MM.1S (cell line): ENCODE results near the gene ATP8A1.

ENCODE experiments used
- DNase-seq: peaks from one replicate; pipeline ENCODE4 v3.0.0-alpha.2; 2015
- H2AFZ ChIP-seq: fragments of 300-600 bp; sonication (generic); 2 replicates; pipeline ENCODE4 v1.6.0; 2016; ENCODE audit warnings: antibody characterized with exemption, low read length
- H3F3A ChIP-seq: fragments of 300-600 bp; sonication (generic); 2 replicates; pipeline ENCODE4 v1.6.1; 2016; ENCODE audit warnings: mild to moderate bottlenecking, antibody characterized with exemption, low read length, moderate library complexity, mixed read lengths; ENCODE audit not compliant: insufficient read depth
- H3K27ac ChIP-seq: fragments of 300-600 bp; sonication (generic); 2 replicates; pipeline ENCODE4 v1.5.1; 2016; ENCODE audit warnings: mild to moderate bottlenecking, low read length
- H3K27me3 ChIP-seq: fragments of 300-600 bp; sonication (generic); replicated peaks from 2 replicates; pipeline ENCODE4 v1.6.0; 2016; ENCODE audit warnings: low read length; ENCODE audit not compliant: insufficient read depth
- H3K36me3 ChIP-seq: fragments of 300-600 bp; sonication (generic); replicated peaks from 2 replicates; pipeline ENCODE4 v1.6.1; 2016; ENCODE audit warnings: mild to moderate bottlenecking, low read length, mixed read lengths; ENCODE audit not compliant: insufficient read depth
- H3K4me1 ChIP-seq: fragments of 300-600 bp; sonication (generic); 2 replicates; pipeline ENCODE4 v1.6.1; 2016; ENCODE audit warnings: low read length, mixed read lengths
- H3K4me2 ChIP-seq: fragments of 300-600 bp; sonication (generic); 2 replicates; pipeline ENCODE4 v1.6.0; 2016; ENCODE audit warnings: low read depth, low read length
- H3K4me3 ChIP-seq: fragments of 300-600 bp; sonication (generic); 2 replicates; pipeline ENCODE4 v1.5.1; 2016; ENCODE audit warnings: low read length, mixed read lengths
- H3K79me2 ChIP-seq: fragments of 300-600 bp; sonication (generic); 2 replicates; pipeline ENCODE4 v1.6.1; 2016; ENCODE audit warnings: mixed run types, low read length, mixed read lengths
- H3K9ac ChIP-seq: fragments of 300-600 bp; sonication (generic); 2 replicates; pipeline ENCODE4 v1.6.1; 2016; ENCODE audit warnings: low read length, mixed read lengths
- H3K9me2 ChIP-seq: fragments of 300-600 bp; sonication (generic); replicated peaks from 2 replicates; pipeline ENCODE4 v1.6.1; 2016; ENCODE audit warnings: mild to moderate bottlenecking, low read length, mixed read lengths; ENCODE audit not compliant: insufficient read depth
- H3K9me3 ChIP-seq: fragments of 300-600 bp; sonication (generic); replicated peaks from 2 replicates; pipeline ENCODE4 v1.6.1; 2016; ENCODE audit warnings: mild to moderate bottlenecking, low read length, mixed read lengths; ENCODE audit not compliant: insufficient read depth
- H4K20me1 ChIP-seq: fragments of 300-600 bp; sonication (generic); 2 replicates; pipeline ENCODE4 v1.6.1; 2016; ENCODE audit warnings: mild to moderate bottlenecking, low read length, moderate library complexity, mixed read lengths; ENCODE audit not compliant: insufficient read depth
- EZH2 ChIP-seq: fragments of 300-600 bp; sonication (generic); optimal IDR thresholded peaks from 2 replicates; pipeline ENCODE3; 2017; ENCODE audit warnings: low read depth, mild to moderate bottlenecking, antibody characterized with exemption, low read length, mixed read lengths
- EZH2phosphoT487 ChIP-seq: fragments of 300-600 bp; sonication (generic); IDR thresholded peaks from 2 replicates; pipeline ENCODE4 v1.6.1; 2018; ENCODE audit warnings: antibody characterized with exemption, low read length
- TF ChIP-seq, protein P1 (sequence below): fragments of 300-600 bp; sonication (generic); IDR thresholded peaks from 2 replicates; pipeline ENCODE4 v1.5.1; 2016; ENCODE audit warnings: antibody characterized with exemption, low read length, mixed read lengths

Gene ATP8A1

GRCh38 chr4:42533042-42533441 lies 123.9 kb downstream of the ATP8A1 start:
- Histone ChIP-seq H2AFZ (no peak overlapping the region), H3K9me2 (no peaks in the 10 kb centered on the region), H3K9me3 (no peaks in the 10 kb centered on the region), H4K20me1 (no peaks in the 10 kb centered on the region), H3K27ac (no peak overlapping the region), H3K79me2 (no peaks in the 10 kb centered on the region; the same call in 1 of the 2 replicates), H3F3A (no peaks in the 10 kb centered on the region), H3K9ac (no peak overlapping the region), H3K27me3 (no peaks in the 10 kb centered on the region), H3K36me3 (no peaks in the 10 kb centered on the region), H3K4me2 (no peak overlapping the region), H3K4me1 (no peaks in the 10 kb centered on the region), H3K4me3 (no peak overlapping the region)
- no peak for DNase-seq
- TF ChIP-seq, protein P1, sequence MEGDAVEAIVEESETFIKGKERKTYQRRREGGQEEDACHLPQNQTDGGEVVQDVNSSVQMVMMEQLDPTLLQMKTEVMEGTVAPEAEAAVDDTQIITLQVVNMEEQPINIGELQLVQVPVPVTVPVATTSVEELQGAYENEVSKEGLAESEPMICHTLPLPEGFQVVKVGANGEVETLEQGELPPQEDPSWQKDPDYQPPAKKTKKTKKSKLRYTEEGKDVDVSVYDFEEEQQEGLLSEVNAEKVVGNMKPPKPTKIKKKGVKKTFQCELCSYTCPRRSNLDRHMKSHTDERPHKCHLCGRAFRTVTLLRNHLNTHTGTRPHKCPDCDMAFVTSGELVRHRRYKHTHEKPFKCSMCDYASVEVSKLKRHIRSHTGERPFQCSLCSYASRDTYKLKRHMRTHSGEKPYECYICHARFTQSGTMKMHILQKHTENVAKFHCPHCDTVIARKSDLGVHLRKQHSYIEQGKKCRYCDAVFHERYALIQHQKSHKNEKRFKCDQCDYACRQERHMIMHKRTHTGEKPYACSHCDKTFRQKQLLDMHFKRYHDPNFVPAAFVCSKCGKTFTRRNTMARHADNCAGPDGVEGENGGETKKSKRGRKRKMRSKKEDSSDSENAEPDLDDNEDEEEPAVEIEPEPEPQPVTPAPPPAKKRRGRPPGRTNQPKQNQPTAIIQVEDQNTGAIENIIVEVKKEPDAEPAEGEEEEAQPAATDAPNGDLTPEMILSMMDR: no peak
- TF ChIP-seq EZH2phosphoT487: no peak
- no peak for TF ChIP-seq EZH2

DNA sequence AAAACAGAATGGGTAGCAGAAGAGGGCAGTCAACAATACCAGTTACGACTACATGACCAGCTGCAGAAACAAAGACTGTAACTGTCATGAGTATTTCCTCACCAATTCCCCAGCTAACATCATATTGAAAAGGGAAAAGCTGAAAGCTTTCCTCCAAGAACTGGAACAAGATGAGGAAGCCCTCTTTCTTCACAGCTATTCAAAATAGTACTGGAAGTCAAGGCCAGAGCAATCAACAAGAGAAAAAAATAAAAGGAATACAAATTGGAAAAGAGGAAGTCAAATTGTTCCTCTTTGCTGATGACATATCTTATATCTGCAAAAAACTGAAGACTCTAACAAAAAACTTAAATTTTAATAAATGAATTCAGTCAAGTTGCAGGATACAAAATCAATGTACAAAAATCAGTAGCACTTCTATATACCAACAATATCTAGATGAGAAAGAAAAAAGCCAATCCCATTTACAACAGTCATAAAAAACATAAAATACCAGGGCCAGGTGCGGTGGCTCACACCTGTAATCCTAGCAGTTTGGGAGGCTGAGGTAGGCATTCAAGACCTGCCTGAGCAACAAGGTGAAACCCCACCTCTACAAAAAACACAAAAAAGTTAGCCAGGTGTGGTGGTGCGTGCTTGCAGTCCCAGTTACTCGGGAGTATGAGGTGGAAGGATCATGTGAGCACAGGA lies 125.4 kb downstream of the ATP8A1 start:
- no peak for DNase-seq
- H3K36me3 ChIP-seq: no peaks in the 10 kb centered on the region

DNA sequence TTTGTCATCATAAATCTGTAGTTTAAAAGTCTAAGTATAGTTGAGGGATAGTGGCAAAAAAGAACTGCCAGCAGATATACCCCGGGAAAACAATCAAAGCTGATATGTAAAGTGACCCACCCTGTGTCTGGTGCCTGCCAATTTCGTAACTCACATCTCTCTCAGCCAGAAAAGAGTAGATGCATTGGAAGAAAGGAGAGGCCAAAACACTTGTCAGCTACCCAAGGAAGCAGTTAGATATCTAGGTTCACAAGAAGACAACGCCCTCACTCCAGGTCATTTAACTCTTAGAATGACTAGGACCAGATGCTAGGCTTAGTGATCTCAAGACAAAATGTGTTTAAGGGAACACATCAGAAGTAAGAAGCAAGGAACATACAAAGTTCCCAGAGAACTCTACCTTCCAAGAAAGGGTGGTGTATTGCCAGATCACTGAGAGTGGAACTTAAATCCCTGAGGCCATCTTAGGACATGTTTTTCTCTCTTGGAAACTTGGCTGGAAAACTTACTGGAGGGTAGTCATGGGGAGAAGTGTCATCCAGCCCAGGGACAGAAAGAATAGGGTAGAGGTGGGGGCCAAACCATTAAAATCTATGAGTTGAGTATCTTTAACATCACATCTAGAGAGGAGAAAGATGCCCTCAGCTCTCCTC lies 133.7 kb downstream of the ATP8A1 start:
- no peaks in the 10 kb centered on the region for H3K36me3 ChIP-seq
- H3K4me2 ChIP-seq: no peak overlapping the region
- H3K9me2 ChIP-seq: no peaks in the 10 kb centered on the region
- H4K20me1 ChIP-seq: no peaks in the 10 kb centered on the region
- H3K4me3 ChIP-seq: no peak overlapping the region
- H2AFZ ChIP-seq: no peak overlapping the region
- no peaks in the 10 kb centered on the region for H3K79me2 ChIP-seq
- no peak overlapping the region for H3K9ac ChIP-seq
- H3K27me3 ChIP-seq: no peaks in the 10 kb centered on the region
- no peak overlapping the region for H3K27ac ChIP-seq
- TF ChIP-seq EZH2: no peak
- TF ChIP-seq, protein P1: no peak
- TF ChIP-seq EZH2phosphoT487: no peak
- no peak for DNase-seq
- H3K9me3 ChIP-seq: no peaks in the 10 kb centered on the region
- H3F3A ChIP-seq: no peaks in the 10 kb centered on the region
- H3K4me1 ChIP-seq: no peaks in the 10 kb centered on the region

More for the DNA sequence above, 125.4 kb downstream of the ATP8A1 start:
- H3F3A ChIP-seq: no peaks in the 10 kb centered on the region
- H2AFZ ChIP-seq: no peak overlapping the region
- TF ChIP-seq, protein P1: no peak
- TF ChIP-seq EZH2phosphoT487: no peak
- no peak for TF ChIP-seq EZH2
- no peaks in the 10 kb centered on the region for H3K4me1 ChIP-seq
- no peak overlapping the region for H3K4me2 ChIP-seq
- H3K27me3 ChIP-seq: no peaks in the 10 kb centered on the region
- H4K20me1 ChIP-seq: no peaks in the 10 kb centered on the region
- H3K27ac ChIP-seq: no peak overlapping the region
- H3K4me3 ChIP-seq: no peak overlapping the region
- H3K79me2 ChIP-seq: no peaks in the 10 kb centered on the region; the same call in 1 of the 2 replicates
- no peaks in the 10 kb centered on the region for H3K9me3 ChIP-seq
- H3K9me2 ChIP-seq: no peaks in the 10 kb centered on the region
- H3K9ac ChIP-seq: no peak overlapping the region
